Renal cortex interstitium (tissue), 11 donors: ENCODE measurements around the gene PADI4. TPM values are rescaled to one million over a fixed set of nuclear protein-coding genes. Genes with fewer than 3 reads are reported as not detected.

ENCODE experiments used
- DNase-seq, 11 donors: peaks; one replicate each; pipeline ENCODE4 v3.0.0-alpha.2; 2013; ENCODE audit warnings: low read depth in 9 of 11, low spot score in 4 of 11; ENCODE audit errors: extremely low read depth in 1 of 11
- polyA plus RNA-seq, 3 donors: library from polyadenylated mRNA; unstranded; fragments of 120-200 nt; gene quantifications; one replicate each; pipeline ENCODE4 v1.2.1, GENCODE V29; 2013; ENCODE audit not compliant: insufficient read length in 3 of 3

Gene PADI4
- polyA plus RNA-seq, 3 donors, result 0.79 to 0.99 (median 0.81) TPM

DNA sequence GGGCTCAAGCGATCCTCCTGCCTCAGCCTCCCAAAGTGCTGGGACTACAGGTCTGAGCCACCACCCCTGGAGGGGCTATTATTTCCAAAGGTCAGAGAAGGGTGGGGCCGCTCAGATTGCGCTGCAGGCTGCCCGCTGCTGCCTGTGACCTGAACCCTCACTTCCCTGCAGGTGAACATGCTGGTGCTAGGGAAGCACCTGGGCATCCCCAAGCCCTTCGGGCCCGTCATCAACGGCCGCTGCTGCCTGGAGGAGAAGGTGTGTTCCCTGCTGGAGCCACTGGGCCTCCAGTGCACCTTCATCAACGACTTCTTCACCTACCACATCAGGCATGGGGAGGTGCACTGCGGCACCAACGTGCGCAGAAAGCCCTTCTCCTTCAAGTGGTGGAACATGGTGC is 55.4 kb downstream of the PADI4 start:
- DNase-seq, result no peak

DNA sequence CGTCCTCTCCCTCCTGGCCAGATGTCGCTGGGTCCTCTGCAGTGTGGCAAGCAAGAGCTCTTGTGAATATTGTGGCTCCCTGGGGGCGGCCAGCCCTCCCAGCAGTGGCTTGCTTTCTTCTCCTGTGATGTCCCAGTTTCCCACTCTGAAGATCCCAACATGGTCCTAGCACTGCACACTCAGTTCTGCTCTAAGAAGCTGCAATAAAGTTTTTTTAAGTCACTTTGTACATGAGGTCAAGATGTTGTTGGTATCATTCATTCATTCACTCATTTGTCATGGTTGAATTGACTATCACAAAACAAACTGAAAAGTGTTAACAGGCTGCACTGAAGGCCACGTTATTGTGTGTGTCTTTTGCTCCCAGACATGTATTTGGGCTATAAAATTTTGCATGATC is 55.8 kb downstream of the PADI4 start:
- no peak for DNase-seq

DNA sequence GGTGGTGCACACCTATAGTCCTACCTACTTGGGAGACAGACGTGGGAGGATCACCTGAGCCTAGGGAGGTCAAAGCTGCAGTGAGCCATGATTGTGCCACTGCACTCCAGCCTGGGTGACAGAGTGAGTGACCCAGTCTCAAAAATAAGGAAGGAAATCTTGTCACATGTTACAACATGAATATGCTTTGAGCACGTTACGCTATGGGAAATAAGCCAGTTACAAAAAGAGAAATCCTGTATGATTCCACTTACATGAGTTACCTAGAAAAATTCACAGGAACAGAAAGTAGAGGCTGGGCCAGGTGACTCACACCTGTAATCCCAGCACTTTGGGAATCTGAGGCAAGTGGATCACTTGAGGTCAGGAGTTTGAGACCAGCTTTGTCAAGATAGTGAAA is 57.3 kb downstream of the PADI4 start:
- DNase-seq, result no peak

DNA sequence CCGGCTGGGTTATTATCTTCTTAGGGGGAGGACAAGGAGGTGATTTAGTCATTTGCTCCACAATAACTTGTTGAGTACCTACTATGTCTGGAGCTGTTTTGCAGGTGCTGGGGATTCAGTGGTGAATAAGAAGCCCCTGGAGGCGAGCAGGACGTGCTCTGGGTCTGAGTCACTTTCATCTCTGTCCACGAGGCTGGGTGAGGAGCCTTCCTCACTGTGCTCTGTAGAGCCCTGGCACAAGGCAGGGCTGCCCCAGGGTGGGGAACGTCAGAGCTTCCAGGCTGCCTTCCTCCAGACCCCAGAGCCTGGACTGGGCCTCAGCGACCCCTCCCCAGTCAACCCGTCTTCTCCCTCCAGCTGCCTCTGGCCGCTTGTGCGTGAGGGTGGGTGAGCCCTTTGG is 61.5 kb downstream of the PADI4 start:
- no peak for DNase-seq

DNA sequence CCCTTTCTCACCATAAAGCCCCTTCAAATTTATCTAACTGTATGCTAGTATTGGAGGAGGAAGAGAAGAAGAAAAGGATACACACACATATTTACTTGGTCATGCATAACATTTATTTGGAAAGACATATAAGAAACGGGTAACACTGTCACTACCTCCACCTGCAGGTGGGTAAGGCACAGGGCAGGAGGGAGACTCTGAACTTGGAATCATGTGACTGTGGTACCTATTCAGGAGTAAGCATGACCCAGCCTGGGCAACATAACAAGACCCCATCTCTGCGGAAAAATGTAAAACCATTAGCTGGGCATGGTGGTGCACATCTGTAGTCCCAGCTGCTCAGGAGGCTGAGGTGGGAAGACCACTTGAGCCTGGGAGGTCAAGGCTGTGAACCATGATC is 62.6 kb downstream of the PADI4 start:
- DNase-seq, result no peak

DNA sequence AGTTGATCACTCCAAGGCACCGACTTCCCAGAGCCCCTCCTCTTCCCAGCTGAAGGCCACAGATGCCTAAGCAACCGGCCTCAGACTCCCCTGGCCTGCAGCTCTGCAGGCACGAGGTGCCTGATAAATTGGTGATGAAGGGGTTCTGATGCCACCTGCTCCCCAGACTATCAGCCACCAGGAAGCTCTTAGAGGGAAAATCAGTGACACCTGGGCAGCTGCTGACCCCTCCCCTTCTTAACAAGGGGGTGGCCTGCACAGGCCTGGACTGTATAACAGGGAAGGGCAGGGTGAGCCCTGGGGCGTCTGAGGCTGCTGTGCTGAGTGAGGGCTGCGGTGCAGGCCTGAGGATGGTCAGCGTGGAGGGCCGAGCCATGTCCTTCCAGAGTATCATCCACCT is 63.9 kb downstream of the PADI4 start, which contains the start of gene PADI6:
TSS of gene PADI6 (plus strand) at position 301 of the 400 bp plus-strand sequence. CDS start at position 351, 50 bp downstream.
- no peak for DNase-seq

DNA sequence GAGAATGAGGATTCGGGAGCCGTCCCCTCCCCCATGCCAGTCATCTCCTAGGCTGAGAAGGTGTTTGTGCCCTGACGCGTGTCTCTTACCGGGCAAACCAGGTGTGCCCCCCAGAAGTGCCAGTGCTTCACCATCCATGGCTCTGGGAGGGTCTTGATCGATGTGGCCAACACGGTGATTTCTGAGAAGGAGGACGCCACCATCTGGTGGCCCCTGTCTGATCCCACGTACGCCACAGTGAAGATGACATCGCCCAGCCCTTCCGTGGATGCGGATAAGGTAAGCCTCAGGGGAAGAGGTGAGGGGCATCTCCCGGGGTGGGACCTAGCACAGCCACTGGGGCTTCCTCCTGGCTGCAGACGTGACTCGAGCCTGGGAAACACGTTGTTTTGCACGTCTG is 65.0 kb downstream of the PADI4 start:
- DNase-seq, result no peak

DNA sequence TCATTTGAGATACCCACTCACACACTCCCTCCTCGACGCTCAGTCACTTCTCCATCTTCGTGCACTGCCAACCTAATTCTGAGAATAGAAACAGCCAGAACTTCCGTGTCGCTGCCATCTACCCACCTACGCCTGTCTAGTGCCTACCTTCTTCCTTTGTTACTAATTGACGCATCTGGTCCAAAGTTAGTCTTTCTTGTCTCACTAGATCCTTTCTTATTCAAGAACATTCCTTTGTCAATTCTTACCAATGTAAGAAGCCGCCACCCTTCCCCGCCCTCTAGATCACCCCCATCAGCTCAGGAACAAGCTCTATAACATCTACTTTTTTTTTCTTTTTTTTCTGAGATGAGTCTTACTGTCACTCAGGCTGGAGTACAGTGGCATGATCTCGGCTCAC is 67.7 kb downstream of the PADI4 start:
- no peak for DNase-seq

DNA sequence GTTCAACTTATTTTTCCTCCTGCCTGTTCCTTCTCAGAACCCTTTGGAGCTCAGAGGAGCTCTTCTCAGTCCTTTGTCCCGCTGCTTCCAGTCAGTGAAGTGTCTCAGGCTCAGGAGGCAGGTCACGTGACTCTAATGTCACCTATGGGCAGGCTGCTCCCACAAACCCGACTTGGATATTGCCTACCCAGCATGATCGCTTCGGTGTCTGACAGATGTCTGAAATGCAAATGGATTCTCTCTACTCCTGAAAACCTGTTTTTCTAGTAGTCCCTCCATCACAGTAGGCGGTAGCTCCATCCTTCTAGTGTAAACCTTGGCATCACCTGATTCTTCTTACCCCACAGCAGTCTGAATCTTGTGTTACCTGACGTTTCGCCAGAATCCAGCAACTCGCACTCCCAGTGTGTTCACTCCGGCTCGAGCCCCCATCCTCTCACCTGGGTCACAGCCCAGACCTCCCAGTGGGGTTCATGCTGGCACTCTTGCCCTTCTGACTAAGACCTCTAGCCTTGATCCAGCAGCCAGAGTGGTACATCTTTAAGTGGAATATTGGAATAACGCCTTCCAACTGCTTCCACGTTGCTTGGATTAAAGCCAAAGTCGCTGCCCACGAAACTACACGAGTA is 69.4 kb downstream of the PADI4 start:
- DNase-seq, result peak in 1 of 11 donors; percentile 22

DNA sequence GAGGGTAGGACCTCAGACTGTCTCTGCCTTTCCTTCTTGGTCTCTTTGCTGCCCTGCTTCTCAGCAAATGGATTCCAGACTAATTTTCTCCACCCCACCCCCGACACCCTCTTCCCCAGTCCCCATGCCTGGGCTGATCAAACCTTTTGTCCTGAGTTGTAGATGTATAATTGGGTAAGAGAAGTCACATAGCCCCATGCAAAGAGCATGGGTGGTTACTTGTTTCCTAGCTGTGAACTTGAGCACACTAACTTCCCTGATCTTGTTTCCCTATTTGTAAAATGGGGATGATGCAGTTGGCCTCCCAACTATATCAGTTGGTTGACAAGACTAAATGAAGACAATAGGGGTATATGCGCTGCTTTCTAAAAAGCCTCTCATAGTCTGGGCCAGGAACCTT is 73.2 kb downstream of the PADI4 start:
- DNase-seq, result no peak

DNA sequence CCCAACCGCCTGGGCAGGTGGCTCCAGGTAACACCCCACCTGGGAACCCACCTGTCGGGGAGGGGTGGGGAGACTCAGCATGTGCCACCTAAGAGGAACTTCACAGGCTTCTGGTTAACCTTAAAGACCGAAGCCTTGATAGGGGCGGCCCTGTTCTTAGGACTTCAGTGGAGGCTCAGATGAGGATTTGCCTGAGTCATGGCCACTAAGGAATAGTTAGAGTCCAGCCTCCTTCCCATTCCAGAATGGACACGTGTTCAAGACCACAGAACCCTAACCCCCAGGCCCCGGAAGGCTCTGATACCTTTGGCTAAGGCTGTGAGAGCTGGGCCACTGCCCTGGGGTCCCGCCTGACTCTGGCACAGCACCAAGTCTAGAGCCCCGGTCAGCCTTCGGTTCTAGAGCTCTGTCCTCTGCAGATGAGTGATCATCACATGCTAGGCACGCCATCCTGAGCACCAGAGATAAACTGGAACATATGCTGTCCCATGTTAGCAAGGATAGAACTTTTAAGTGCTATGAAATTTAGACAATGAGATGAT is 84.3 kb downstream of the PADI4 start:
- DNase-seq, result no peak

DNA sequence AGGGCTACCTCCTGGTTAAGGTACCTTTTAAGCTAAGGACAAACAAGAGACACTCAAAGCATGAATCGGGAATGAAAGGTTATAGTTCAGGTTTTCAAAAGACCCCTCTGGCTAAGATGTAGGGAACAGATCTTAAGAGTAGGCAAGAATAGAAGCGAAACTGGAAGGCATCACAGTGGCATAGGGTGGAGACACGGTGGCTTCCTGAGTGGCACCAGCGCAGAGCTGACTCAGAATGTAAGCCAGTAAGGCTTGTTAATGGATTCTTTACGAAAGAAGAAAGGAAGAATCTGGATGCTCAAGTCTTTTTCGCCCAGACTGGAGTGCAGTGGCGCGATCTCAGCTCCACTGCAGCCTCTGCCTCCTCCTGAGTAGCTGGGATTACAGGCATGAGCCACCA is 85.2 kb downstream of the PADI4 start:
- no peak for DNase-seq

DNA sequence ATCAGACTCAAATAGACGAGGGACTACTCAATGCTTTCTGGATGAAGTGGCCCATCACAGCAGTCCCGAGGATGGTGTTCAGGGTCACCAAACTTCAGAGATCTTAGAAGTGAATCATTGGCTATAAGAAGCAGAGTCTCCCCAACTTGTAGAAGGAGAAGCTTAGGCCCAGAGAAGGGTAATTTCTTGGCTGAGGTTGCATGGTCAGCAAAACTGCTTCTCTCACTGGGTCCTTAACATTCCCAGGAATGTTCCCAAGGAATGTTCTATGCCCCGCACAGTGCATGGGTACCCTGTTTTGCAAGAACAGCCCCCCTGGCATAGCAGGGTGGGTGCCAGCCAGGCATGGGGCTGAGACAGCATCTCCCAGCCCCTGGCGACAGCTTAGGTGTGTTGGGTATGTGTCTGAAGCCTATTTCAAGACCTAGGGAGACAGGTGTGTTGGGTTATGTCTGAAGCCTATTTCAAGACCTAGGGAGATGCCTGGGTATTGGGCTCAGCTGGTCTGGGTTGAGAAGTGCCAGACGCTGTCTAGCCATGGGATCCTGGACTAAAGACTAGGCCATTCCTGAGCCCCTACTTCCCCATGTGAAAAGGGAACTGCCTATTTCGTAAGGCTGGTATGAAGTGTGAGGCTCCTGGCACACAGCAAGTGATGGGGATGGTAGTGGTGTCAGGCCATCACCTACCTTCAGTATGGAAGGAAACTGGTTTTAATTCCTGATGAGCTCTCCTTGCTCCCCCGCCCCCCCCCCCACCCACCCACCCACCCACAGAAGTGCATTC is 90.1 kb downstream of the PADI4 start:
- DNase-seq, result no peak

DNA sequence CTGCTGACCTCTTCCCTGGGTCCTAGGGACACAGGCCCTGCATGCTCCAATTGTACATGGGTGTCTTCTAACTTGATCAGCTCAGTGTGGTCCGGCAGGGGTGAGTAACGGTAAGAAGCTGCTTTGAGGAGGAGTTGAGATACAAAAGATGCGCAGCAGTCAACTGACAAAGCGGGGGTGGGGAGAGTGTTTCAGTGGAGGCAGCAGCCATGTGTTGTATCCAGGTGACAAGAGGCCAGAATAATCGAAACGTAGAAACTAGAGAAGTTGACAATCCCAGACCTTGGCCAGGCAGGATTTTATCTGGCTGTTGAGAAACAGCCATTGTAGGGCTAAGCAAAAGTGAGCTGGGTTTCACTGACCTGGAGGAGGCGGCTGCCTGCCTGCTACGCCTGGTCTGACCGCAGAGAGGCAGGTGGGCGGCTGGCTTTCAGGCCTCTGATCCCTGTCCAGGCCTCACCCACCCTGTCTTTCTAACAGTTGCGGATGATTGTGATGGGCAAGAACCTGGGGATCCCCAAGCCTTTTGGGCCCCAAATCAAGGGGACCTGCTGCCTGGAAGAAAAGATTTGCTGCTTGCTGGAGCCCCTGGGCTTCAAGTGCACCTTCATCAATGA is 92.8 kb downstream of the PADI4 start:
- no peak for DNase-seq

DNA sequence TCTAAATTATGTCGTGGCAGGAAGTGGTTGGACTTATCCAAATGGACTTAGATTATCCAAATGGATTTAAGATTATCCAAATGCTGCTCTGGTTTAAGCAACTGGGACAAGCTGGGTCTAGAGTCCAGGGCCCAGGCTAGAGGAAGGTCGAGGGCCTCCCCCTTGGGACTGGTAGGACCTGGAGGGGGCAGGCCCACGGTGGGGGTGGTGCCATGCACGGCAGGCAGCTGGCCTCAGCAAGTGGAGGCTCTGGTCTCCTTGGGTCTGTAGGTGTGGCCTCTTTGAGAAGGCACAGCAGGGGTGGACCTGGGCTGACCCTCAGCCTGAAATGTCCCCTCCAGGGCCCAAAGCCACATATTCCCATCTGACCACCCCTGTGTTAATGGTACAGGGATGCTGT is 93.8 kb downstream of the PADI4 start:
- no peak for DNase-seq

DNA sequence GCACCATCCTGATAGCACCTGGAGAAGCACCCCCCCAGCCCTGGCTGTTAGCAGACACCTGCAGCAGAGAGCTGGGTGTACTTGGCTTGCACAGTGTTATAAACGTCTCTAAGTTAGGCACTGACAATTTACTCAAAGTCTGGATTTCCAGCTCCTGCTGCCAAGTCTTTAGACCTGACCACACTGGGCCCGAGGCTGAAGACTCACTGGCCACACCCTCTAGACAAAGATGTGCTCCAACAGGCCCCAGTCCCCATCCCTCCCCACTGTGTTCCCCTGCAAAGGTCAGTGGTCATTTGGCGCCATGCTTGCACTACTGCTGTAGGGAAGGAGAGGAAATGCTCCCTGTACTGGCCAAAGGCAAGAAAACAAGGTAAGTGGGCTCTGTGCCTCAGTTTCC is 95.1 kb downstream of the PADI4 start:
- no peak for DNase-seq

DNA sequence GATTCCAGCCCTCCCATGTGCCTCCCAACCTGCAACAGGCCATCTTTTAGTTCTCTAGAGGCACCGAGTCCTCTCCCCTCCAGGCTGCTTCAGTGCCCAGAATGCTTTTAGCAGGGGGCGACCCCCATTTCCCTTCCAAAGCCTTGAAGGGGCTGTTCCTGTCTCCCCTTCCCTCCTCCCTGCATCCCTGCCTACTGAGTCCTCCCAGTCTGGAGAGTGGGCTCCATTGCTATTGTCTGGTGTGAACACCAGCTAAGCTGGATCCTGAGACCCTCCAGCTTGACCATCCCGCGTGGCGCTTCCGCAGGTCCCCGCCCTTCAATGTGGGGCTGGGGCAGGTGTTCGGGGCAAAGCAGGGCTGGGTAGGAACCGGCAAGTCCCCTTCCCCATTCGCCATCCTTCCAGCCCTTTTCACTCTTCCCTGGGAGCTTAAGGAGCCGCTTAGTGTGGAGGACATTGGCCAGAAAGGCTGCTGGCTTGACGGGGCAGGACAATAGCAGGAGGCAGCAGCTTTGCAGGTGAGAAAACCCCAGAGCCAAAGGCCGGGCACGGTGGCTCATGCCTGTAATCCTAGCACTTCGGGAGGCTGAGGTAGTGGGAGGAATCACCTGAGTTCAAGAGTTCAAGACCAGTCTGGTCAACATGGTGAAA is 96.2 kb downstream of the PADI4 start:
- DNase-seq, result no peak

DNA sequence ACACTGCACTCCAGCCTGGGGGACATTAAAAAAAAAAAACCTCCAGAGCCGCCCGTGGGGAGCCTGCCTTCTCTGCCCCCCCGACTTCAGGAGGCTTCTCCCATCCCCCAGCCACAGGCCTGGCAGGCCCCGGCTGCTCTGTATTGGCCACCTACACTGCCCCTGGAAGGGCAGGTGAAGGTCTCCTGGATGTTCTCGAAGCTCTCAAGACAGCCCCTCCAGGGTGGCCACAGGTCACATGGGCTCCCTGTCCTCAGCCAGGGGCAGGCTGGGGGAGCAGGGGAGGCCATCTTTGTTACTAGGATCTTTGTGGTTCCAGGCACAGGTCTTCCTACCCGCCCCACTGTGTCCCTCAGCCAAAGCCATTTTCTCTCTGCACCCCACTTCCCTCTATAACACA is 96.8 kb downstream of the PADI4 start:
- DNase-seq, result no peak

DNA sequence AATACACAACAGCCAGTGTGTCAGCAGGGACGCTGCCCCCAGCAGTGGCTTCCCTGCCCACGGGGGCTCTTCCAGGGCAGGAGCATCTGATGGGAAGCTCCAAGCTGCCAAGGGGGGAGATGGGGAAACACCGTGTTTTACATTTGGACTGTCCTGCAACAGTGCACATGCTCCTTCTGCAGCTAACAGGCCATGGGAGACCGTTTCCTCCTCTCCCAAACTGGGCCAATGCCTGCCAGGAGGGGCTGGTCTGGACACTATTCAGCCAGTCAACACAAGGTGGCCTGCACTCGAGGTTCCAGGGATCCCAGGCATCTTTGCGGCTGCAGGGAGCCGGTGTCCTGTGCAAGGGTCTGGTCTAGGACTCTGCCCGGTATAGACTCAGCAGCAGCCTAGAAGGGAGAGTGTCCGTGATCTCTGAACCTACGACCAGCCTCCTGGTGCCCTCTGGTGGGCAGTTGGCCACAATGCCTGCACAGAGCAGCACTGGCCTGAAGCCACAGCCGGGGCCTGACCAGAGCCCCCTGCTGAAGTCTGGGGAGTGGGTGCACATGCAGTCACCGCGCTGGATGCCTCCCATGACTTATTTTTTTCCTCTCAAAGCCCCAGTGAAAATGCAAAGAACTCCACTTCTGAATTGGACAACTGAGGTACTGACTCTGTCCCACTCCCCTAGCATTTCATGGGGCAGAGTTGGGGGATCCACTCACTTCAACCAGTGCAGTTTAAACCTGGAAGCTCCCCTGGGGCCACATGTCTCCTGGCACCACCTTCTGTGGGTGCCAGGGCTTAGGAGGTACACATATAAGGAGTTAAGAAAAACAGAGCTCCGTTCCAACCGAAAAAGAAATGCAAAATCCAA is 98.1 kb downstream of the PADI4 start:
- DNase-seq, result peak; percentile 5 to 56 (median 42)
